NCI-H1105 treated with DMSO at 0.1 percent for 48 hours (cell line): ENCODE measurements around the gene BUD31.
"Not testable (repeated sequence)": the region's sequence is repeated elsewhere in the genome, so short reads cannot be mapped to it uniquely, and the experiment has no call there.

Experiments
- DNase-seq: peaks from one replicate; lab custom pipeline; 2025; lab: John Stamatoyannopoulos, UW

The BUD31 gene

GRCh38 chr7:99380823-99381663 lies 27.7 kb upstream of the BUD31 start:
- DNase-seq = no peak

GRCh38 chr7:99381664-99382075 lies 27.1 kb upstream of the BUD31 start:
- no peak for DNase-seq

GRCh38 chr7:99383203-99383602 lies 25.6 kb upstream of the BUD31 start:
- DNase-seq = no peak

GRCh38 chr7:99383791-99384370 lies 24.9 kb upstream of the BUD31 start:
- no peak for DNase-seq

- no peak for DNase-seq
Observed at GRCh38 chr7:99384523-99384922, 24.2 kb upstream of the BUD31 start.

- no peak for DNase-seq
Observed at GRCh38 chr7:99385564-99385963, 23.2 kb upstream of the BUD31 start.

- DNase-seq = no peak
Observed at GRCh38 chr7:99386584-99387238, 22.1 kb upstream of the BUD31 start.

GRCh38 chr7:99387239-99387635 lies 21.5 kb upstream of the BUD31 start:
- DNase-seq = not testable (repeated sequence)

GRCh38 chr7:99387912-99388311 lies 20.9 kb upstream of the BUD31 start:
- DNase-seq = no peak

GRCh38 chr7:99389772-99390171 lies 19.0 kb upstream of the BUD31 start:
- DNase-seq = no peak

- DNase-seq = no peak
Observed at GRCh38 chr7:99390941-99391602, 17.7 kb upstream of the BUD31 start.

GRCh38 chr7:99392046-99392445 lies 16.7 kb upstream of the BUD31 start:
- no peak for DNase-seq

GRCh38 chr7:99392659-99393354 lies 16.0 kb upstream of the BUD31 start:
- peak; percentile 89 for DNase-seq

GRCh38 chr7:99393355-99394187 lies 15.2 kb upstream of the BUD31 start:
- peak; percentile 88 for DNase-seq

- DNase-seq = no peak
Observed at GRCh38 chr7:99394188-99394502, 14.6 kb upstream of the BUD31 start.

- no peak for DNase-seq
Observed at GRCh38 chr7:99395616-99396327, 13.0 kb upstream of the BUD31 start.

- DNase-seq = no peak
Observed at GRCh38 chr7:99396418-99397296, 12.1 kb upstream of the BUD31 start.

GRCh38 chr7:99397297-99397983 lies 11.3 kb upstream of the BUD31 start:
- DNase-seq = no peak

GRCh38 chr7:99398891-99399445 lies 9.8 kb upstream of the BUD31 start:
- no peak for DNase-seq
